ENCODE measurements around the gene RBM7.
A peak's percentile ranks its signal among the peaks of the same experiment; 100 is the strongest.

RBM7 gene

GRCh38 chr11:114400216-114400914 is at the start of gene RBM7, which contains the start of gene C11orf71:
TSS of gene RBM7 (plus strand) at chr11:114400666. CDS start at chr11:114400672, 6 bp downstream.
TSS of gene C11orf71 (minus strand) at chr11:114400511. CDS start at chr11:114400331, 180 bp downstream.
- DNase-seq: peak; percentile 99

GRCh38 chr11:114353443-114353842 is 47.0 kb upstream of the RBM7 start:
- DNase-seq: no peak

- DNase-seq: peak; percentile 67
These were observed 46.4 kb upstream of the RBM7 start for GRCh38 chr11:114354076-114354475.

GRCh38 chr11:114358716-114359115 is 41.8 kb upstream of the RBM7 start:
- DNase-seq: peak; percentile 7

- DNase-seq: peak; percentile 69
These were observed 41.1 kb upstream of the RBM7 start for GRCh38 chr11:114359342-114359741.

- DNase-seq: no peak
These were observed 38.1 kb upstream of the RBM7 start for GRCh38 chr11:114362326-114362725.

GRCh38 chr11:114362958-114363357 is 37.5 kb upstream of the RBM7 start:
- no peak for DNase-seq

- peak; percentile 92 for DNase-seq
These were observed 33.9 kb upstream of the RBM7 start for GRCh38 chr11:114366331-114367243.

- no peak for DNase-seq
These were observed 33.1 kb upstream of the RBM7 start for GRCh38 chr11:114367244-114367957.

GRCh38 chr11:114368918-114369680 is 31.4 kb upstream of the RBM7 start:
- DNase-seq: no peak

GRCh38 chr11:114375052-114375451 is 25.4 kb upstream of the RBM7 start:
- no peak for DNase-seq

- peak; percentile 45 for DNase-seq
These were observed 22.7 kb upstream of the RBM7 start for GRCh38 chr11:114377612-114378267.

GRCh38 chr11:114379394-114380069 is 20.9 kb upstream of the RBM7 start:
- DNase-seq: no peak

GRCh38 chr11:114382509-114382908 is 18.0 kb upstream of the RBM7 start:
- no peak for DNase-seq

- no peak for DNase-seq
These were observed 16.0 kb upstream of the RBM7 start for GRCh38 chr11:114384487-114384886.

- DNase-seq: no peak
These were observed 14.3 kb upstream of the RBM7 start for GRCh38 chr11:114386131-114386530.

- DNase-seq: no peak
These were observed 13.9 kb upstream of the RBM7 start for GRCh38 chr11:114386545-114386944.

- no peak for DNase-seq
These were observed 7.5 kb upstream of the RBM7 start for GRCh38 chr11:114392735-114393667.

GRCh38 chr11:114395736-114396135 is 4.7 kb upstream of the RBM7 start:
- no peak for DNase-seq

- no peak for DNase-seq
These were observed 3.5 kb upstream of the RBM7 start for GRCh38 chr11:114396916-114397315.

All from HCEC 1CT (cell line).